H1 (cell line): ENCODE results near the gene OR6Q1. TPM values are rescaled to one million over a fixed set of nuclear protein-coding genes. Genes with fewer than 3 reads are reported as not detected.

Source experiments
- CTCF ChIA-PET: fragments of 300-600 bp; sonication (Branson Sonifier 250); formaldehyde crosslinking; loops from one replicate; lab custom pipeline; 2021; ENCODE audit not compliant: partially characterized antibody; lab: Charles Lee
- POLR2A ChIA-PET: fragments of 300-600 bp; sonication (Branson Sonifier 250); formaldehyde crosslinking; loops from one replicate; lab custom pipeline; 2021; ENCODE audit warnings: inconsistent platforms; ENCODE audit not compliant: partially characterized antibody; lab: Charles Lee
- DNase-seq, 2 experiments: peaks; one replicate each; pipeline versions ENCODE4 v3.0.0 to v3.0.0-alpha.2; 2010 to 2022; ENCODE audit warnings: low spot score in 2 of 2, low read depth in 1 of 2, mixed read lengths in 1 of 2
- FAIRE-seq: peaks from 2 replicates; lab custom pipeline; 2011; peaks lifted over from hg19 to GRCh38; lab: Jason Lieb, UNC
- H2AFZ ChIP-seq: 2 replicates; pipeline ENCODE4 v1.8.1; 2012; ENCODE audit warnings: low read length, inconsistent platforms
- H2AK5ac ChIP-seq: 2 replicates; pipeline ENCODE4 v1.6.1; 2013; ENCODE audit warnings: low read depth, low read length
- H2BK120ac ChIP-seq: replicated peaks from 2 replicates; pipeline ENCODE3; 2013; ENCODE audit warnings: low read depth, low read length, inconsistent platforms
- H2BK12ac ChIP-seq: 2 replicates; pipeline ENCODE4 v1.6.1; 2013; ENCODE audit warnings: low read depth, low read length
- H2BK15ac ChIP-seq: 2 replicates; pipeline ENCODE4 v1.6.1; 2013; ENCODE audit warnings: low read length
- H2BK20ac ChIP-seq: 2 replicates; pipeline ENCODE4 v1.6.1; 2013; ENCODE audit warnings: low read length
- H2BK5ac ChIP-seq: 2 replicates; pipeline ENCODE4 v1.6.1; 2013; ENCODE audit warnings: low read depth, low read length
- H3K14ac ChIP-seq: 2 replicates; pipeline ENCODE4 v1.6.1; 2013; ENCODE audit warnings: inconsistent platforms; ENCODE audit not compliant: insufficient read length
- H3K18ac ChIP-seq: 2 replicates; pipeline ENCODE4 v1.6.1; 2013; ENCODE audit warnings: low read length; ENCODE audit errors: extremely low read depth
- H3K23ac ChIP-seq: 2 replicates; pipeline ENCODE4 v1.6.1; 2013; ENCODE audit warnings: inconsistent platforms; ENCODE audit not compliant: insufficient read length
- H3K23me2 ChIP-seq: 2 replicates; pipeline ENCODE4 v1.6.1; 2013; ENCODE audit warnings: low read depth, low read length
- H3K27ac ChIP-seq: 2 replicates; pipeline ENCODE4 v1.6.1; 2011; ENCODE audit warnings: low read depth, low read length, inconsistent platforms
- H3K27me3 ChIP-seq, 4 experiments: replicated peaks in 1 of 4; 1 replicate in 1 of 4; 2 replicates in 3 of 4; pipeline versions ENCODE4 v1.6.1 to v1.8.1; 2011 to 2013; ENCODE audit warnings: low read length in 3 of 4, mild to moderate bottlenecking in 3 of 4, inconsistent platforms in 2 of 4, mixed read lengths in 2 of 4, moderate library complexity in 1 of 4; ENCODE audit not compliant: control insufficient read depth in 3 of 4, insufficient read depth in 3 of 4; ENCODE audit errors: extremely low read depth in 1 of 4
- H3K36me3 ChIP-seq, 4 experiments: 2 replicates each; pipeline versions ENCODE4 v1.6.1 to v1.8.1; 2011 to 2013; ENCODE audit warnings: mild to moderate bottlenecking in 4 of 4, low read length in 3 of 4, moderate library complexity in 2 of 4, control low read depth in 1 of 4, inconsistent platforms in 1 of 4; ENCODE audit not compliant: insufficient read depth in 4 of 4, control insufficient read depth in 2 of 4
- H3K4ac ChIP-seq: replicated peaks from 2 replicates; pipeline ENCODE3; 2013; ENCODE audit warnings: low read length, low read depth, mixed read lengths, inconsistent platforms; ENCODE audit not compliant: insufficient read length
- H3K4me1 ChIP-seq, 4 experiments: replicated peaks in 1 of 4; 1 replicate in 1 of 4; 2 replicates in 3 of 4; pipeline versions ENCODE4 v1.6.1 to v1.8.1; 2011 to 2013; ENCODE audit warnings: low read length in 3 of 4, inconsistent platforms in 2 of 4, mixed read lengths in 1 of 4; ENCODE audit not compliant: insufficient read depth in 4 of 4, control insufficient read depth in 3 of 4
- H3K4me2 ChIP-seq, 2 experiments: 2 replicates each; pipeline versions ENCODE4 v1.6.1 to v1.8.1; 2011 to 2013; ENCODE audit warnings: low read depth in 2 of 2, low read length in 2 of 2, control low read depth in 1 of 2, inconsistent platforms in 1 of 2, mild to moderate bottlenecking in 1 of 2; ENCODE audit not compliant: insufficient read depth in 1 of 2
- H3K4me3 ChIP-seq, 4 experiments: fragments of 200-600, 300-600 bp in 1 of 4; sonication (generic), shearing (Covaris generic), sonication (Bioruptor Twin) in 1 of 4; 2 replicates each; pipeline versions ENCODE4 v1.5.1 to v1.8.1; 2011 to 2016; ENCODE audit warnings: low read length in 4 of 4, low read depth in 3 of 4, control low read depth in 2 of 4, inconsistent platforms in 2 of 4, mild to moderate bottlenecking in 2 of 4, mixed read lengths in 1 of 4, moderate library complexity in 1 of 4; ENCODE audit not compliant: insufficient read depth in 2 of 4; ENCODE audit errors: extremely low read depth in 1 of 4
- H3K56ac ChIP-seq: replicated peaks from 2 replicates; pipeline ENCODE3; 2013; ENCODE audit warnings: low read depth, mild to moderate bottlenecking, mixed read lengths, low read length, inconsistent platforms; ENCODE audit not compliant: insufficient read length
- H3K79me1 ChIP-seq: 2 replicates; pipeline ENCODE4 v1.6.1; 2013; ENCODE audit warnings: low read depth, low read length, control low read depth
- H3K79me2 ChIP-seq, 2 experiments: 2 replicates each; pipeline versions ENCODE4 v1.6.1 to v1.8.1; 2012 to 2013; ENCODE audit warnings: low read length in 2 of 2, mild to moderate bottlenecking in 2 of 2, inconsistent platforms in 1 of 2; ENCODE audit not compliant: insufficient read depth in 2 of 2, control insufficient read depth in 1 of 2
- H3K9ac ChIP-seq, 4 experiments: replicated peaks in 1 of 4; 1 replicate in 1 of 4; 2 replicates in 3 of 4; pipeline versions ENCODE4 v1.6.1 to v1.8.1; 2011 to 2013; ENCODE audit warnings: low read depth in 3 of 4, low read length in 3 of 4, control low read depth in 2 of 4, mild to moderate bottlenecking in 2 of 4, moderate library complexity in 2 of 4, inconsistent platforms in 1 of 4; ENCODE audit errors: extremely low read depth in 1 of 4
- H3K9me3 ChIP-seq, 2 experiments: 2 replicates each; pipeline versions ENCODE4 v1.6.1 to v1.8.1; 2012 to 2013; ENCODE audit warnings: mild to moderate bottlenecking in 2 of 2, moderate library complexity in 2 of 2, control low read depth in 1 of 2, inconsistent platforms in 1 of 2, low read depth in 1 of 2, low read length in 1 of 2, mixed read lengths in 1 of 2; ENCODE audit not compliant: insufficient read depth in 2 of 2
- H4K20me1 ChIP-seq, 2 experiments: replicated peaks in 1 of 2; 2 replicates each; pipeline versions ENCODE3 to v1.8.1; 2011 to 2013; ENCODE audit warnings: inconsistent platforms in 2 of 2, low read length in 2 of 2, mild to moderate bottlenecking in 1 of 2; ENCODE audit not compliant: insufficient read depth in 2 of 2, control insufficient read depth in 1 of 2
- H4K5ac ChIP-seq: 2 replicates; pipeline ENCODE4 v1.6.1; 2013; ENCODE audit warnings: low read length, low read depth, mixed read lengths, inconsistent platforms; ENCODE audit not compliant: insufficient read length
- H4K8ac ChIP-seq: 2 replicates; pipeline ENCODE4 v1.8.0; 2013; ENCODE audit warnings: mild to moderate bottlenecking, moderate library complexity, low read length, inconsistent platforms; ENCODE audit not compliant: insufficient read depth; ENCODE audit errors: extremely low read depth
- H4K91ac ChIP-seq: replicated peaks from 2 replicates; pipeline ENCODE3; 2013; ENCODE audit warnings: low read length, mixed read lengths, inconsistent platforms; ENCODE audit not compliant: insufficient read length
- MAFK ChIP-seq: IDR thresholded peaks from 2 replicates; pipeline ENCODE4 v1.6.1; 2012; ENCODE audit warnings: low read depth, mild to moderate bottlenecking, improper control_type of control experiment, low read length
- TBP ChIP-seq: IDR thresholded peaks from 2 replicates; pipeline ENCODE4 v1.6.1; 2011; ENCODE audit warnings: low read depth, low read length, improper control_type of control experiment
- WGBS, 2 experiments: shearing (Covaris generic) in 1 of 2; methylation state at CpG; one replicate each; pipeline versions ENCODE4 v1.1.6 to v1.1.7; 2013 to 2015; ENCODE audit warnings: low lambda C conversion rate in 2 of 2, mixed read lengths in 2 of 2, inconsistent platforms in 1 of 2, low coverage in 1 of 2, missing lambda C conversion rate in 1 of 2; ENCODE audit not compliant: insufficient replicate concordance in 2 of 2, insufficient coverage in 1 of 2, insufficient read length in 1 of 2; ENCODE audit errors: extremely low coverage in 1 of 2, missing lambda C conversion rate in 1 of 2; 5-methylcytosine and 5-hydroxymethylcytosine counted together
- polyA plus RNA-seq, 7 experiments: library from polyadenylated mRNA; depleted of rRNA in 3 of 7; stranded (reverse) in 5 of 7; unstranded in 2 of 7; fragments of >200 nt in 5 of 7; fragments of 200-250 nt in 2 of 7; gene quantifications; 1 replicate in 5 of 7; 2 replicates in 1 of 7; 4 replicates in 1 of 7; pipeline versions ENCODE4 v1.2.1 to v1.2.3, GENCODE V29; 2011 to 2013; ENCODE audit warnings: missing spikeins in 2 of 7, mixed read lengths in 2 of 7
- total RNA-seq: library from RNA; stranded (reverse); fragmentation: NEBNext Ultra II Directional; extraction: Animal tissue kit (Norgen Biotek cat#: 25700); gene quantifications from 2 replicates; pipeline ENCODE4 v1.2.1, GENCODE V29; 2021

The OR6Q1 gene
- total and polyA plus RNA-seq, 2 of the 8 experiments (the other 6 are each of a cell fraction or from before 2014, with no cell fraction given), result not detected

GRCh38 chr11:57982776-57983175 is 48.0 kb upstream of the OR6Q1 start:
- WGBS, 2 experiments, result 88% methylated on average over 4 of the region's 4 CpGs; no CpG with 5 or more reads in 1 of the 2 experiments
- CTCF ChIA-PET, result interaction anchor here (1.3 kb wide), 1 partner anchor 302 kb away, joined by 3 read pairs; no protein-coding TSS in a partner anchor
- no peak overlapping the region for H3K27ac ChIP-seq
- no peak overlapping the region for H3K4ac ChIP-seq
- H3K79me2 ChIP-seq, result no peaks in the 10 kb centered on the region
- no peak overlapping the region for H3K23ac ChIP-seq
- H4K5ac ChIP-seq, result no peak overlapping the region
- POLR2A ChIA-PET, result interaction anchor here (0.6 kb wide), 1 partner anchor 59 kb away, joined by 4 read pairs; no protein-coding TSS in a partner anchor
- no peak overlapping the region for H3K18ac ChIP-seq
- FAIRE-seq (no peak), DNase-seq (no peak)
- H2AK5ac ChIP-seq, result no peak overlapping the region
- no peak overlapping the region for H4K91ac ChIP-seq
- no peak overlapping the region for H3K56ac ChIP-seq
- H3K9me3 ChIP-seq, result no peaks in the 10 kb centered on the region
- TF ChIP-seq TBP (no peak), MAFK (no peak)
- no peak overlapping the region for H3K9ac ChIP-seq
- no peak overlapping the region for H3K14ac ChIP-seq
- H3K36me3 ChIP-seq, result no peaks in the 10 kb centered on the region
- H3K4me3 ChIP-seq, result no peak overlapping the region
- no peak overlapping the region for H4K8ac ChIP-seq
- no peak overlapping the region for H2BK5ac ChIP-seq
- no peaks in the 10 kb centered on the region for H3K79me1 ChIP-seq
- H3K27me3 ChIP-seq, result no peaks in the 10 kb centered on the region
- H2BK12ac ChIP-seq, result no peak overlapping the region
- H2AFZ ChIP-seq, result no peak overlapping the region
- H2BK15ac ChIP-seq, result no peak overlapping the region
- no peaks in the 10 kb centered on the region for H3K23me2 ChIP-seq
- no peaks in the 10 kb centered on the region for H4K20me1 ChIP-seq
- no peak overlapping the region for H2BK120ac ChIP-seq
- H3K4me1 ChIP-seq, result peaks cover 0 to under 1% (median 0%) of the 10 kb centered on the region in 4 experiments; a peak in 2 of 7 replicates
- H3K4me2 ChIP-seq, result no peak overlapping the region
- H2BK20ac ChIP-seq, result no peak overlapping the region
